ENCODE data around the gene GOLGA6L22. TPM values are rescaled to one million over a fixed set of nuclear protein-coding genes. Genes with fewer than 3 reads are reported as not detected.
"Not testable (repeated sequence)": the region's sequence is repeated elsewhere in the genome, so short reads cannot be mapped to it uniquely, and the experiment has no call there.

GOLGA6L22 gene, protein sequence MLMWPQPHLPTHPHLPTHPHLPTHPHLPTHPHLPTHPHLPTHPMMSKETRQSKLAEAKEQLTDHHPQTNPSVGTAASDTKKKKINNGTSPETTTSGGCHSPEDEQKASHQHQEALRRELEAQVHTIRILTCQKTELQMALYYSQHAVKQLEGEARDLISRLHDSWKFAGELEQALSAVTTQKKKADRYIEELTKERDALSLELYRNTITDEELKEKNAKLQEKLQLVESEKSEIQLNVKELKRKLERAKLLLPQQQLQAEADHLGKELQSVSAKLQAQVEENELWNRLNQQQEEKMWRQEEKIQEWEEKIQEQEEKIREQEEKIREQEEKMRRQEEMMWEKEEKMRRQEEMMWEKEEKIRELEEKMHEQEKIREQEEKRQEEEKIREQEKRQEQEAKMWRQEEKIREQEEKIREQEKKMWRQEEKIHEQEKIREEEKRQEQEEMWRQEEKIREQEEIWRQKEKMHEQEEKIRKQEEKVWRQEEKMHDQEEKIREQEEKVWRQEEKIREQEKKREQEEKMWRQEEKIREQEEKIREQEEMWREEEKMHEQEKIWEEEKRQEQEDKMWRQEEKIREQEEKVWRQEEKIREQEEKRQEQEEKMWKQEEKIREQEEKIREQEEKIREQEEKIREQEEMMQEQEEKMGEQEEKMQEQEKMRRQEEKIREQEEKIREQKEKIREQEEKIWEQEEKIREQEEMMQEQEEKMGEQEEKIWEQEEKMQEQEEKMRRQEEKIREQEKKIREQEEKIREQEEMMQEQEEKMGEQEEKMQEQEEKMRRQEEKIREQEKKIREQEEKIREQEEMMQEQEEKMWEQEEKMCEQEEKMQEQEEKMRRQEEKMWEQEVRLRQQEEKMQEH
- polyA plus RNA-seq (2012; ENCODE audit: insufficient read length, low read depth), result not detected

DNA sequence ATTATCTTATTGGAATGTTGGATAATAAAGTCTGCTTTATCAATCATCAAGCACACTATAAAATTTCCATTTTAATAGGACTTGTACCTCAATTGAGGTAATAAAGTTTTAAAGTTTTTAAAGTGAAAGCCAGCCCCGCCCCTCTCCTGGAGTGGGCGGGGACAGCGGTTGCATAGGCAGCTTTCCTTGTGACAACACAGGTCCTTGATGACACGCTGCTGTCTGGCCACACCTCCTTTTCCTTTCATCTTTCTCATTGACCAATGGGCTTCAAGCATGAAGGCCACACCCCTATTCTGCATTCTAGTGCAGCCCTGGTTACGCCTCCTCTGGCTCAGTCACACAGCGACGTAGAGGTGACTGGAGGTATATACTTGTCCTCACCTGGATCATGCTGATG, at the start of gene GOLGA6L22:
Gene GOLGA6L22 (plus strand): TSS at position 301 of the 400 bp plus-strand sequence. CDS start 91 bp downstream, at position 392.
- TF ChIP-seq TAF1 (IDR thresholded peaks at IDR 0.05; ENCODE audit: borderline replicate concordance, insufficient read depth, low read length); POLR2AphosphoS5 (IDR thresholded peaks at IDR 0.05; ENCODE audit: low read depth, low read length): not testable (repeated sequence)
- TF ChIP-seq, protein P1, sequence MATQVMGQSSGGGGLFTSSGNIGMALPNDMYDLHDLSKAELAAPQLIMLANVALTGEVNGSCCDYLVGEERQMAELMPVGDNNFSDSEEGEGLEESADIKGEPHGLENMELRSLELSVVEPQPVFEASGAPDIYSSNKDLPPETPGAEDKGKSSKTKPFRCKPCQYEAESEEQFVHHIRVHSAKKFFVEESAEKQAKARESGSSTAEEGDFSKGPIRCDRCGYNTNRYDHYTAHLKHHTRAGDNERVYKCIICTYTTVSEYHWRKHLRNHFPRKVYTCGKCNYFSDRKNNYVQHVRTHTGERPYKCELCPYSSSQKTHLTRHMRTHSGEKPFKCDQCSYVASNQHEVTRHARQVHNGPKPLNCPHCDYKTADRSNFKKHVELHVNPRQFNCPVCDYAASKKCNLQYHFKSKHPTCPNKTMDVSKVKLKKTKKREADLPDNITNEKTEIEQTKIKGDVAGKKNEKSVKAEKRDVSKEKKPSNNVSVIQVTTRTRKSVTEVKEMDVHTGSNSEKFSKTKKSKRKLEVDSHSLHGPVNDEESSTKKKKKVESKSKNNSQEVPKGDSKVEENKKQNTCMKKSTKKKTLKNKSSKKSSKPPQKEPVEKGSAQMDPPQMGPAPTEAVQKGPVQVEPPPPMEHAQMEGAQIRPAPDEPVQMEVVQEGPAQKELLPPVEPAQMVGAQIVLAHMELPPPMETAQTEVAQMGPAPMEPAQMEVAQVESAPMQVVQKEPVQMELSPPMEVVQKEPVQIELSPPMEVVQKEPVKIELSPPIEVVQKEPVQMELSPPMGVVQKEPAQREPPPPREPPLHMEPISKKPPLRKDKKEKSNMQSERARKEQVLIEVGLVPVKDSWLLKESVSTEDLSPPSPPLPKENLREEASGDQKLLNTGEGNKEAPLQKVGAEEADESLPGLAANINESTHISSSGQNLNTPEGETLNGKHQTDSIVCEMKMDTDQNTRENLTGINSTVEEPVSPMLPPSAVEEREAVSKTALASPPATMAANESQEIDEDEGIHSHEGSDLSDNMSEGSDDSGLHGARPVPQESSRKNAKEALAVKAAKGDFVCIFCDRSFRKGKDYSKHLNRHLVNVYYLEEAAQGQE (IDR thresholded peaks at IDR 0.05; ENCODE audit: insufficient read depth in 1 of 2, low read depth in 2 of 2, low read length in 2 of 2), result not testable (repeated sequence)
